ENCODE data around the gene CASP8AP2.

DNA sequence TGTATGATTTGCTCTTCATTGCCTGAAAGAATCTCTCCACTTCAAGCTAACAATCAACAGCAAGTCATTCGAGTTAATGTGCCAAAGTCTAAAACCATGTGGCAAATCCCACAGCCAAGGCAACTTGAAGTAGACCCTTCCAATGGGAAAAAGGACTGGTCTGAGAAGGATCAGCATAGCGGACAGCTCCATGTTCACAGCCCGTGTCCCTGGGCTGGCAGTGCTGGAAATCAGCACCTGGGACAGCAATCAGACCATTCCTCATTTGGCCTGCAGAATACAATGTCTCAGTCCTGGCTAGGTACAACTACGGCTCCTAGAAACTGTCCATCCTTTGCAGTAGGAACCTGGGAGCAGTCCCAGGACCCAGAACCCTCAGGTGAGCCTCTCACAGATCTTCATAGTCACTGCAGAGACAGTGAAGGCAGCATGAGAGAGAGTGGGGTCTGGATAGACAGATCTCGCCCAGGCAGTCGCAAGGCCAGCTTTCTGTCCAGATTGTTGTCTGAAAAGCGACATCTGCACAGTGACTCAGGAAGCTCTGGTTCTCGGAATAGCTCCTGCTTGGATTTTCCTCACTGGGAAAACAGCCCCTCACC is 65.7 kb downstream of the CASP8AP2 start:
- TF ChIP-seq, protein P1, sequence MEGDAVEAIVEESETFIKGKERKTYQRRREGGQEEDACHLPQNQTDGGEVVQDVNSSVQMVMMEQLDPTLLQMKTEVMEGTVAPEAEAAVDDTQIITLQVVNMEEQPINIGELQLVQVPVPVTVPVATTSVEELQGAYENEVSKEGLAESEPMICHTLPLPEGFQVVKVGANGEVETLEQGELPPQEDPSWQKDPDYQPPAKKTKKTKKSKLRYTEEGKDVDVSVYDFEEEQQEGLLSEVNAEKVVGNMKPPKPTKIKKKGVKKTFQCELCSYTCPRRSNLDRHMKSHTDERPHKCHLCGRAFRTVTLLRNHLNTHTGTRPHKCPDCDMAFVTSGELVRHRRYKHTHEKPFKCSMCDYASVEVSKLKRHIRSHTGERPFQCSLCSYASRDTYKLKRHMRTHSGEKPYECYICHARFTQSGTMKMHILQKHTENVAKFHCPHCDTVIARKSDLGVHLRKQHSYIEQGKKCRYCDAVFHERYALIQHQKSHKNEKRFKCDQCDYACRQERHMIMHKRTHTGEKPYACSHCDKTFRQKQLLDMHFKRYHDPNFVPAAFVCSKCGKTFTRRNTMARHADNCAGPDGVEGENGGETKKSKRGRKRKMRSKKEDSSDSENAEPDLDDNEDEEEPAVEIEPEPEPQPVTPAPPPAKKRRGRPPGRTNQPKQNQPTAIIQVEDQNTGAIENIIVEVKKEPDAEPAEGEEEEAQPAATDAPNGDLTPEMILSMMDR (IDR thresholded peaks at IDR 0.05; ENCODE audit: extremely low read depth in 1 of 2, insufficient read depth in 1 of 2, low read depth in 1 of 2, low read length in 2 of 2) = no peak
- TF ChIP-seq POLR2AphosphoS5 (IDR thresholded peaks at IDR 0.05; ENCODE audit: insufficient read depth, low read depth, low read length) (no peak), POLR2A (IDR thresholded peaks at IDR 0.05; ENCODE audit: low read depth, low read length) (no peak), EZH2 (IDR thresholded peaks at IDR 0.05; ENCODE audit: borderline replicate concordance, low read depth, low read length, severe bottlenecking) (no peak), MYC (IDR thresholded peaks at IDR 0.05; ENCODE audit: low read depth, low read length) (no peak), GATA2 (IDR thresholded peaks at IDR 0.05; ENCODE audit: insufficient read depth, insufficient read length, low read depth, low read length) (no peak)
- TF ChIP-seq, protein P2, sequence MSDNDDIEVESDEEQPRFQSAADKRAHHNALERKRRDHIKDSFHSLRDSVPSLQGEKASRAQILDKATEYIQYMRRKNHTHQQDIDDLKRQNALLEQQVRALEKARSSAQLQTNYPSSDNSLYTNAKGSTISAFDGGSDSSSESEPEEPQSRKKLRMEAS (IDR thresholded peaks at IDR 0.05; ENCODE audit: insufficient read depth, insufficient read length) = no peak
